ENCODE data around the gene PAFAH1B1. TPM values are rescaled to one million over a fixed set of nuclear protein-coding genes. Genes with fewer than 3 reads are reported as not detected.

PAFAH1B1 gene
- total RNA-seq, 4 donors from 2014 or later, result 99.2 to 106 (median 105) TPM

GRCh38 chr17:2591040-2591640, 2.3 kb upstream of the PAFAH1B1 start:
- TF ChIP-seq POLR2A (IDR thresholded peaks at IDR 0.05) (no peak), CTCF (IDR thresholded peaks at IDR 0.05 in 4 of 5, conservative IDR thresholded peaks at IDR 0.05 in 1 of 5) (no peak)
- no peaks in the 10 kb centered on the region for H3K27me3 ChIP-seq
- peaks cover 17 to 19% of the 10 kb centered on the region in 2 donors for H3K4me1 ChIP-seq
- no peak overlapping the region for H3K27ac ChIP-seq
- H3K4me3 ChIP-seq, result no peak overlapping the region
- no peak for DNase-seq
- no peaks in the 10 kb centered on the region for H3K9me3 ChIP-seq
- no peaks in the 10 kb centered on the region for H3K36me3 ChIP-seq
- in situ Hi-C loops (cut with MboI; ENCODE audit: low sequenced_read_pairs in 4 of 4) (loop anchor here in 2 of 4 donors (10.0 kb wide), 2 partner anchors 84 to 124 kb away; partner anchors contain the start of gene CLUH (in 2 of the 2)), intact Hi-C loops (cut with DNase I; ENCODE audit: low total_unique reads) (loop anchor here (5.0 to 10.0 kb wide), 2 partner anchors 96 to 186 kb away; partner anchors contain the start of gene MNT)
- ATAC-seq, result no peak

- Histone ChIP-seq H3K36me3 (no peaks in the 10 kb centered on the region), H3K4me3 (peak overlapping the region; percentile 91 to 99 (median 97)), H3K27ac (peak overlapping the region; percentile 97 to 100 (median 98)), H3K27me3 (no peaks in the 10 kb centered on the region), H3K9me3 (no peaks in the 10 kb centered on the region), H3K4me1 (peaks cover 35 to 44% of the 10 kb centered on the region in 2 donors)
- ATAC-seq (peak; percentile 83 to 84), DNase-seq (peak; percentile 70 to 78)
- in situ Hi-C loops (cut with MboI; ENCODE audit: low sequenced_read_pairs in 4 of 4) (loop anchor here in 2 of 4 donors (10.0 kb wide), 2 partner anchors 81 to 121 kb away; partner anchors contain the start of gene CLUH (in 2 of the 2)), intact Hi-C loops (cut with DNase I; ENCODE audit: low total_unique reads) (loop anchor here (1.0 to 10.0 kb wide), 6 partner anchors 40 to 189 kb away; partner anchors contain the start of genes CLUH, METTL16 and MNT)
- TF ChIP-seq CTCF (IDR thresholded peaks at IDR 0.05 in 4 of 5, conservative IDR thresholded peaks at IDR 0.05 in 1 of 5), result no peak
- TF ChIP-seq POLR2A (IDR thresholded peaks at IDR 0.05), result no peak
These were observed 617 bp downstream of the PAFAH1B1 start for GRCh38 chr17:2593821-2594721.

DNA sequence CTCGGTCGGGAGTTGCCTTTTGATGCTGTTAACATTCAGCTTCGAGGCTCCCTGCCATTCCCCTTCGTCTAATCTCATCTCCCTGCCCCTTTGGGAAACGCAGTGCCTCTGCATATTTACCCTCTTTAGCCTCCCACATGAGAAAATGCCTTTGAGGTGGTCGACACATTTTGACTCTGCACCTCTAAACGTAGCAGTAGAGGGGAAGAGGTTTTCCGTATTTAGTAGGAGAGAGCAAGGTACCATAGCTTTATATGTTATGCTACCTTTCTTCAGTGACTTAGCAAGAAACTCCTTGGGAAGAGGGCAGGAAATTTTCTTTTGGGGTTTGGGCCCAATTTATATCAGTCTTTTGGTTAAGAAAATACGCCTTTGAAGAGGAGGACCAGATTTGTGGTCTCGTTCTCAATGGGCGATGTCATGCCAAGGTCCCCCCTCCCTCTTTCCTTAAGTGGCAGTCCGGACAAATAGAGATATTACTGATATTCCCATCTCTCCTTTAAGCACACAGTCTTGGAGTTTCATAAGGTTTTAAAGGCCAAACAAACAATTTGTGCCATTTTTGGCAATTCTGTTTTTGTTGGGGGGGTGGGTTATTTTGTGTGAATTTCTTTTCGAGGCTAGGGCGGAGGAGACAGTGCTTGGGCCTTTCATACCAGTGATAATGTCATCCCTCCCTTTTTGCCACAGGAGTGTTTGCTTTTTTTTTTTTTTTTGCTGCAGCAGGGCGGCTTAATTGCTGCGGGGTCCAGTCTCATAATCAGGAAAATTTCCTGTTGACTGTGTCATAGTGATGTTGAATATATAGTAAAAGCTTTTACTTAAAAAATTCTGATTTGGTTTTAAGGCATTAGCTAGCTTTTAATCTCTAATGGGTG, 1.5 kb downstream of the PAFAH1B1 start:
- intact Hi-C loops (cut with DNase I; ENCODE audit: low total_unique reads) (loop anchor here (1.0 to 10.0 kb wide), 3 partner anchors 92 to 190 kb away; partner anchors contain the start of gene MNT), in situ Hi-C loops (cut with MboI; ENCODE audit: low sequenced_read_pairs in 4 of 4) (loop anchor here in 2 of 4 donors (10.0 kb wide), 2 partner anchors 80 to 120 kb away; partner anchors contain the start of gene CLUH (in 2 of the 2))

More for the DNA sequence above, 1.5 kb downstream of the PAFAH1B1 start:
- H3K27ac ChIP-seq, result peak overlapping the region; percentile 97 to 100 (median 98)
- no peak for TF ChIP-seq CTCF (IDR thresholded peaks at IDR 0.05 in 4 of 5, conservative IDR thresholded peaks at IDR 0.05 in 1 of 5)
- no peak for TF ChIP-seq POLR2A (IDR thresholded peaks at IDR 0.05)
- DNase-seq, result no peak
- no peak for ATAC-seq
- no peaks in the 10 kb centered on the region for H3K27me3 ChIP-seq
- H3K4me1 ChIP-seq, result peaks cover 41 to 53% of the 10 kb centered on the region in 2 donors
- no peaks in the 10 kb centered on the region for H3K36me3 ChIP-seq
- peak overlapping the region; percentile 91 to 99 (median 97) for H3K4me3 ChIP-seq
- H3K9me3 ChIP-seq, result no peaks in the 10 kb centered on the region
